HEK293T (cell line): ENCODE measurements around the gene SP7.

Experiments
- CTCF ChIA-PET: fragments of 350-600 bp; formaldehyde crosslinking; extraction: SDS; loops from one replicate; lab custom pipeline; 2021; ENCODE audit warnings: antibody characterized with exemption, inconsistent platforms; lab: Yijun Ruan, JAX
- POLR2A ChIA-PET: fragments of 350-600 bp; formaldehyde crosslinking; extraction: SDS; loops from one replicate; lab custom pipeline; 2020; ENCODE audit warnings: antibody characterized with exemption, inconsistent platforms; lab: Yijun Ruan, JAX
- DNase-seq: peaks from one replicate; pipeline ENCODE4 v3.0.0; 2012; ENCODE audit warnings: mixed read lengths; ENCODE audit errors: extremely low spot score
- ARNT ChIP-seq: fragments of 450-650 bp; IDR thresholded peaks from 2 replicates; pipeline ENCODE4 v1.6.1; 2017; ENCODE audit warnings: mild to moderate bottlenecking
- BHLHE40 ChIP-seq: fragments of 450-650 bp; IDR thresholded peaks from 2 replicates; pipeline ENCODE4 v1.6.1; 2016; ENCODE audit warnings: mild to moderate bottlenecking, moderate library complexity, borderline replicate concordance
- CTBP1 ChIP-seq: fragments of 450-650 bp; IDR thresholded peaks from 2 replicates; pipeline ENCODE4 v1.6.1; 2016; ENCODE audit warnings: borderline replicate concordance
- ELF4 ChIP-seq: fragments of 450-650 bp; IDR thresholded peaks from 2 replicates; pipeline ENCODE4 v1.6.1; 2017; ENCODE audit warnings: antibody characterized with exemption
- FOXA1 ChIP-seq: fragments of 450-650 bp; IDR thresholded peaks from 2 replicates; pipeline ENCODE4 v1.6.1; 2016; ENCODE audit warnings: mild to moderate bottlenecking
- FOXK2 ChIP-seq: fragments of 450-650 bp; IDR thresholded peaks from 2 replicates; pipeline ENCODE4 v1.6.1; 2016; ENCODE audit warnings: mild to moderate bottlenecking
- FOXM1 ChIP-seq: fragments of 450-650 bp; IDR thresholded peaks from 2 replicates; pipeline ENCODE4 v1.6.1; 2017; ENCODE audit warnings: mild to moderate bottlenecking, borderline replicate concordance
- HDGF ChIP-seq: fragments of 450-650 bp; IDR thresholded peaks from 2 replicates; pipeline ENCODE4 v1.6.1; 2017; ENCODE audit warnings: antibody characterized with exemption, borderline replicate concordance
- L3MBTL2 ChIP-seq: fragments of 450-650 bp; conservative IDR thresholded peaks from 2 replicates; pipeline ENCODE4 v1.6.1; 2016; ENCODE audit warnings: mild to moderate bottlenecking
- LEF1 ChIP-seq: fragments of 450-650 bp; IDR thresholded peaks from 2 replicates; pipeline ENCODE4 v1.6.1; 2017; ENCODE audit warnings: mild to moderate bottlenecking, borderline replicate concordance
- NFRKB ChIP-seq: fragments of 450-650 bp; IDR thresholded peaks from 2 replicates; pipeline ENCODE4 v1.6.1; 2016; ENCODE audit warnings: mild to moderate bottlenecking, moderate library complexity
- SP1 ChIP-seq: fragments of 450-650 bp; IDR thresholded peaks from 2 replicates; pipeline ENCODE4 v1.6.1; 2017
- SUZ12 ChIP-seq: fragments of 450-650 bp; IDR thresholded peaks from 2 replicates; pipeline ENCODE4 v1.6.1; 2016; ENCODE audit warnings: mild to moderate bottlenecking
- TARDBP ChIP-seq: fragments of 450-650 bp; IDR thresholded peaks from 2 replicates; pipeline ENCODE4 v1.6.1; 2016
- ZNF384 ChIP-seq: fragments of 450-650 bp; IDR thresholded peaks from 2 replicates; pipeline ENCODE4 v1.6.1; 2016
- TF ChIP-seq, protein P1 (sequence below): fragments of 450-650 bp; IDR thresholded peaks from 2 replicates; pipeline ENCODE4 v1.6.1; 2016

The SP7 gene

DNA sequence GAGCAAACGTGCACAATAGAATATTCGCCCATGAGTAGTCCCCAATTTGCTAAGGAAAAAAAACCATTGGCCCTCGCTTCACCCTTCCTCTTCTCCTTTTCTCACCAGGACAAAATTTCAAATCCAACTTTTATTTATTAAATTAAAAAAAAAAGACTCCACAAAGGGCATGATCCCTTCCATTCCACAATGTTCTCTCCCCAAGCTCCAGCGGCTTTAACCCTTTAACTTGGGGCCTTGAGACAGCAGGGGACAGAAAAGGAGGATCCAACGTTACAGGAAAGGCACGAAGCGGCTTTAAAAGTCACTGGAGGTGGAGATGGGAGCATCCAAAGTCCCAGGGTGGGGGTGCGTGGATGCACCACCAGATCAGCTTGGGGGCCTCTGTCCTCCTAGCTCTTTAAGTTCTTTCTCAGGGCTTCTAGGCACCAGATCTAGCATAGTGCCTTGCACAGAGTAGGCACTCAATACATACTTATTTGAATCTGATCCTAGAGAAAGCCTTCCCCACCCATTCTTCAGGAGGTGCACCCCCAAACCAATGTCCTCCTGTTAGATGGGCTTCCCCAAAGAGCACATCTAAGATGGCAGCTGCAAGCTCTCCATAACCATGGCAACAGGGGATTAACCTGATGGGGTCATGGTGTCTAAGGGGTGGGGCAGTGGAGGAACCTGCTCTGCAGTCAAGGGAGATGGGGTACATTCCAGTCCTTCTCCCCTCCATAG is 9.5 kb downstream of the SP7 start:
- POLR2A ChIA-PET: interaction anchor here (0.5 to 5.5 kb wide), 7 partner anchors 9 to 174 kb away, joined by 3 to 36 read pairs (median 4); partner anchors contain the start of genes SP1, SP7 and TARBP2

DNA sequence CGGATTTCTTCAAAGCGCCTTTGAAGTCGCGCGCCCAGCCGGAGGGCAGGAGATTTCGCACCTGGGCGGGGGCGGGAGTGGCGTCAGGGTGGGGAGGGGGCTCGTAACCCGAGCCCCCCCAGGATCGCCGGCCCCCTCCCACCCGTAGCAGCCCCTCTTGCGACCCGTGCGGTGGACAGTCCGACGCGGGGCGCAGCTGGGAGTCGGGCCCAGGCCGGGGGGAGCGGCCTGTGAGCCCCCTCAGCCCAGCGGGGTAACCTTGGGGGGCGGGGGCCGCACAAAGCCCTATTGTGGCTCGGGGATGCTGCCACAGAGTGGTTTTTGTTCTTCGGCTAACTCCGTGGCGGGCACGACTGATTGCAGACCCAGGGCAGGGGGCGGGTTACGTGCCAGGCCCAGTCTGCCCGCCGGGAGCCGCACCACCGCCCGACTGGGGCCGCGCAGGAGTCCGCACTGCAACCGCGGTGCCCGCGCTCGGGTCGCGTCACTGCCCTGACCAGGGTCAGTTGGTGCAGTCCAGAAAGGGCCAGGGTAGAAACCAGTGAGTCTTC is 10.6 kb downstream of the SP7 start:
- POLR2A ChIA-PET: interaction anchor here (0.9 to 6.4 kb wide), 11 partner anchors 10 to 180 kb away, joined by 3 to 81 read pairs (median 5); partner anchors contain the start of genes MAP3K12, SP7 and TARBP2
- TF ChIP-seq ELF4 (no peak), L3MBTL2 (no peak), SP1 (no peak), BHLHE40 (no peak), HDGF (no peak), ZNF384 (no peak), FOXA1 (no peak), FOXM1 (no peak), CTBP1 (no peak), ARNT (no peak), TARDBP (no peak)
- no peak for DNase-seq
- CTCF ChIA-PET: interaction anchor here (1.2 to 4.3 kb wide), 3 partner anchors 19 to 54 kb away, joined by 3 to 32 read pairs (median 6); partner anchors contain the start of gene SP1

More for the DNA sequence above, 9.5 kb downstream of the SP7 start:
- CTCF ChIA-PET: interaction anchor here (0.6 to 4.3 kb wide), 4 partner anchors 18 to 182 kb away, joined by 3 to 32 read pairs (median 6); no protein-coding TSS in a partner anchor
- no peak for TF ChIP-seq SP1
- no peak for TF ChIP-seq BHLHE40
- no peak for TF ChIP-seq NFRKB
- no peak for TF ChIP-seq ZNF384
- TF ChIP-seq TARDBP: no peak
- TF ChIP-seq L3MBTL2: no peak
- no peak for TF ChIP-seq HDGF
- TF ChIP-seq SUZ12: no peak
- no peak for TF ChIP-seq CTBP1
- TF ChIP-seq, protein P1, sequence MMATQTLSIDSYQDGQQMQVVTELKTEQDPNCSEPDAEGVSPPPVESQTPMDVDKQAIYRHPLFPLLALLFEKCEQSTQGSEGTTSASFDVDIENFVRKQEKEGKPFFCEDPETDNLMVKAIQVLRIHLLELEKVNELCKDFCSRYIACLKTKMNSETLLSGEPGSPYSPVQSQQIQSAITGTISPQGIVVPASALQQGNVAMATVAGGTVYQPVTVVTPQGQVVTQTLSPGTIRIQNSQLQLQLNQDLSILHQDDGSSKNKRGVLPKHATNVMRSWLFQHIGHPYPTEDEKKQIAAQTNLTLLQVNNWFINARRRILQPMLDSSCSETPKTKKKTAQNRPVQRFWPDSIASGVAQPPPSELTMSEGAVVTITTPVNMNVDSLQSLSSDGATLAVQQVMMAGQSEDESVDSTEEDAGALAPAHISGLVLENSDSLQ: no peak
- no peak for TF ChIP-seq LEF1
- no peak for TF ChIP-seq ELF4
- TF ChIP-seq FOXM1: no peak
- no peak for TF ChIP-seq FOXK2
- no peak for TF ChIP-seq FOXA1
- no peak for TF ChIP-seq ARNT
- DNase-seq: no peak

DNA sequence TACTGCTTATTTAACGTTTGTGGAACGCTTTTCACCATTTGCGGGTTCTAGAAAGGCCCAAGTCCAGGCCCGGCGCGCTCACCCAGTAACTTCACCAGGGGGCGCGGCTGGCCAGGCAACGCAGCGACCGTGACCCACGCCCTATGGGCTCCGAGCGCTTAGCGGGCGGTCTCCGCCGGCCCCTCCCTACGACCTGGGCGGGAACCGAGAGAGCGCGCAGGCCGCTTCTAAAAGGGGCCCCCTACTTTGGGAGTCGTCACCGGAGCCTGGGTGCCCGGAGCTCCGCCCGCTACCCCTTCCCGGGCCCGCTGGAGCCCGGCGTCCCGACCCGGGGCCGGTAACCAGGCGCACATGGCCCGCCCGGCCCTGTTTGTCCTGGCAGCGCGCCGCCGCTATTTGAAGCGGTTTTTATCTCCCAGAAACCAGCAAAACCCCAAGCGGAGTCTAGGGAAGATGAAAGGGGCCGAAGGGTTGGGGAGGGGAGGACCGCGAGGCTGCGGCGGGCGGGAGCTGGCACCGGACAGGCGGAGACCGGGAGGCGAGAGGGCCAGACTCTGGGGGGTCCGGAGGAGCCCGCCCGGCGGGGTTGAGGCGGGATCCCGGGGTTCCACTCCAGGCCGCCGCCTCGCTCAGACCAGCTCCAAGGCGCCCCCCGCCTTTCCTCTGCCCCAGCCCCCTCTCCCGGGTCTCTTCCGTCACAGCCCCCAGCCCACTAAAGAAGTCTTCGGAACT is 11.2 kb downstream of the SP7 start:
- ChIA-PET CTCF (interaction anchor here (1.2 to 4.3 kb wide), 3 partner anchors 20 to 55 kb away, joined by 3 to 32 read pairs (median 6); partner anchors contain the start of gene SP1), POLR2A (interaction anchor here (0.7 to 6.4 kb wide), 13 partner anchors 10 to 180 kb away, joined by 3 to 81 read pairs (median 4); partner anchors contain the start of genes MAP3K12, SP7 and TARBP2)
- TF ChIP-seq L3MBTL2: peak; percentile 85
- TF ChIP-seq ELF4: 0 out of 2 replicates have a peak, but pooled peaks have one; percentile 30
- 0 out of 2 replicates have a peak, but pooled peaks have one; percentile 14 for TF ChIP-seq CTBP1
- no peak for TF ChIP-seq TARDBP
- DNase-seq: peak; percentile 83

DNA sequence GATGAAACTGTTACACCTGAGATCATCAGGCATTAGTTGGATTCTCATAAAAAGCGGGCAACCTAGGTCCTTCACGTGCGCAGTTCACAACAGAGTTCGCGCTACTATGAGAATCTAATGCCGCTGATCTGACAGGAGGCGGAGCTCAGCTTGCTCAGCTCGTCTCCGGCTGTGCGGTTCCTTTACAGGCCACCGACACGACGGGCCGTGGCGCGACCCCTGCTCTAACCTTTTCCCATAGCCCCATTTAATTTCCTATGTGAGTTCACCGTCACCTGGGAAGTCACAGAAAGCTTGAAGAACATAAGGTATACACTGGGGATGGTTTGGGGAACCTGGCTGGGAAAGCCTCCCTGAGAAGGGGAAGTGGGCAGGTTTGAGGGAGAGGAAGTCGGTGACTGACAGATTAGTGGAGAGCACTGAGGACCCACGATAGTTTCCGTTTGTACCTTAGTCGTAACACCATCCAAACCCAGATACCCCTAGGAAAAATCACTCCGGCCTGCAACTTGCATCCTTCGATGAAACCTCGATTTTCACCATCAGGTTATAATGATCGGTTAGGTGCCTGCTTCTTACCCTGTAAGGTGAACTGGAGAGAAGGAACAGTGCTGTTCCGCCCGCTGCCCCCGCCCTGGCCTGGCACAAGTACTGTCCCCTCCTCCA is 11.9 kb downstream of the SP7 start:
- TF ChIP-seq FOXA1 (no peak), ELF4 (no peak), LEF1 (no peak), TARDBP (no peak), FOXM1 (no peak), CTBP1 (no peak)
- TF ChIP-seq, protein P1: no peak
- no peak for DNase-seq
- ChIA-PET CTCF (interaction anchor here (0.6 to 4.1 kb wide), 9 partner anchors 21 to 282 kb away, joined by 3 to 48 read pairs (median 4); partner anchors contain the start of gene SP1), POLR2A (interaction anchor here (0.7 to 6.4 kb wide), 14 partner anchors 11 to 181 kb away, joined by 3 to 81 read pairs (median 4); partner anchors contain the start of genes MAP3K12, PRR13, SP7 and TARBP2)

DNA sequence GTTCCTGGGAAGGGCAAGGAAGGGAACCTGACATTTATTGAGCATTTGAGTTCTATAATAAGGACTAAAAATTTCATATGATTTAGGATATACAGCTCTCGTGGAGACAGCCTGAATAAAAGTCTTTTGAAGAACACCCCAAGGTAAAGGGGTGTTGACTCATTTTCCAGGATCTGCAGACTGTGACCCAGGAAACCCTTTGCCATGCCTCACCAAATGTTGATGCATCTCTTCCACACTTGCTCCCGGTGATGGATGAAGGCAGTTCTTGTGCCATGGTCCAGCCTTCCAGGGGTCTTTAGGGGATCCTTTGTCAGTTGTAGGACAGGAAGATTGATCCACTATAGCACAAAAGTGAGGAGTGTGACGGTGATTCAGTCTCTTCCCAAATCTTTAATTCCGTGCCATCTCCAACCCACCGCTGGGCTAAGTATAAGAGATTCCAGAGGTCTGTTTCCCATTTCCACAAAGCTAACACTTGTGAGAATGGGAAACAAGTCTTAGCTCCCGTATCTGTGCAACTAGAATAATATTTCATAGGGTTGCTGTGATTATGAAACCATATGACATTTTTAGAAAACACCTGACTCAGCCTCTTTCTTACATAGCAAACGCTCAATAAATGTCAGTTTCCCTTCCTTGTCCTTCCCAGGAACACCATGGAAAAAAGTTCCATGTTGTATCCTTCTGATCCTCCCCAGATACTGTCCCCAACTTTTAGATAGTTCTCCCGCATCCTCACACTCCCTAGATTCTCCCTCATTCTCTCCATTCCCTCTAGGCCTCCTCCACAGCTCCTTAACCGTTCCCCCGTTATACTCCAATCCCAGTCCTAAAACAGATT is 15.6 kb downstream of the SP7 start:
- ChIA-PET CTCF (interaction anchor here (0.6 to 4.1 kb wide), 37 partner anchors 9 to 358 kb away, joined by 3 to 48 read pairs (median 5); partner anchors contain the start of genes ESPL1, MAP3K12, MYG1 and PFDN5), POLR2A (interaction anchor here (0.5 to 6.4 kb wide), 54 partner anchors 8 to 357 kb away, joined by 3 to 81 read pairs (median 5); partner anchors contain the start of genes CSAD, ESPL1, MAP3K12 and MYG1)
- TF ChIP-seq FOXK2: no peak
- no peak for TF ChIP-seq HDGF
- no peak for TF ChIP-seq L3MBTL2
- no peak for TF ChIP-seq FOXA1
- no peak for TF ChIP-seq ELF4
- TF ChIP-seq, protein P1: no peak
- TF ChIP-seq ZNF384: no peak
- no peak for TF ChIP-seq NFRKB
- no peak for TF ChIP-seq BHLHE40
- no peak for TF ChIP-seq SP1
- TF ChIP-seq SUZ12: no peak
- TF ChIP-seq ARNT: no peak
- TF ChIP-seq TARDBP: no peak
- no peak for TF ChIP-seq CTBP1
- no peak for TF ChIP-seq FOXM1
- no peak for DNase-seq
